GM18519 (cell line): ENCODE data around the gene DDX39B.
"Not testable (repeated sequence)": the region's sequence is repeated elsewhere in the genome, so short reads cannot be mapped to it uniquely, and the experiment has no call there.

Experiments
- ATAC-seq: cut with Tn5 transposase; IDR thresholded peaks from one replicate; pipeline ENCODE4 v1.9.1; 2021; ENCODE audit warnings: mild to moderate bottlenecking, moderate library complexity; ENCODE audit not compliant: unreplicated experiment, low FRiP score

Gene DDX39B

DNA sequence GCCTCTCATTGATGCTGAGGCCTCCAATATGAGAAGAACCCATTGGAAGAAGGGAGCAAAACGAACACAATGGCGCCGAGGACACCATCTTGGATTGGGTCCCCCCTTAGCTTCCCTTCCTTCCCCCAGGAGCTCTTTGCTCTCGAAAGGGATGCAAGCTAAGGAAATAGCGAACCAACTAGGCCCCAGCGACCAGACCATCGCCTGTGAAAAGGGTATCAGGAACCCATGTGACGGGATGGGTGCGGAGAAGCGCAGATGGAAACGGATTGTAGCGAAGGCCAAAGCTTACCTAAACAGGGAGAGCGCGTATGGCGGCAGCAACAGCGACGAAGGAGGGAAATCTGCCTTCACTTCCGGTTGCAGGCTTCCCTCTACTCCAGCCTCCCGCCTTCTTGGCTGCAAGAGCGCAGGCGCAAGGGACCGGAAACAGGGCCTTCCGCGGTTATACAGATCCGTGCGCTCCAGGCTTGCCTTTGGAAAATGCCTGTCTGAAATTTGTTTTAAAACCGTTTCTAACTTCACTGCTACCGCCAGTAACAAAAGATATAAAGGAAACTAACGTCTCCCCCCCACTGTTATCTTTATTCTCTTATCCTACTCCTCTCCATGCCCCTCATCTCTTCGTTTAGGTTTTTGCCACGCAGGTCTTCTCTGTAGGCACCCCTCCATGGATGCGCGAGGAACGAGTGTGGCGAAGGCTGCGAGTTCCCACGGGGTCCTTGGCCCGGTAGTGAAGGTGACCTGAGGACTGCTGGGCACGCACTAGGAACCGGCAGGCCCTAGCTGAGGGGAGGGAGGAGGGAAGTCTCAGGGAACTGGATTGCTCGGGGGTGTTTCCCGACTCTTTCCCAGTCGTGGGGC, at the start of gene DDX39B:
Gene DDX39B (minus strand): TSS at position 346 of the 864 bp plus-strand sequence. CDS start 1,471 bp downstream, outside the sequence.
- no peak for ATAC-seq

DNA sequence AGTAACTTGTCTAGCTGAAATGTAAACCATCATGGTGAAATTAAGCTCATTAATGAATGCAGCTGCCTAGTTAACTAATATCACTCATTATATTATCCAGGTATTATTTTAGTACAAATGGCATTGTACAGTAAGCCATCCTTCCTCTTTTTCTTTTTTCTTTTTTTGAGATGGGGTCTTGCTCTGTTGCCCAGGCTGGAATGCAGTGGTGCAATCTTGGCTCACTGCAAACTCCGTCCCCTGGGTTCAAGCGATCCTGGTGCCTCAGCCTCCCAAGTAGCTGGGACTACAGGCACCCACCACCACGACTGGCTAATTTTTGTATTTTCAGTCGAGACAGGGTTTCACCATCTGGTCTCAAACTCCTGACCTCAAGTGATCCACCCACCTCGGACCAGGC, 48.9 kb upstream of the DDX39B start:
- ATAC-seq, result not testable (repeated sequence)

- ATAC-seq, result no peak
Measured at GRCh38 chr6:31588871-31589650, 47.3 kb upstream of the DDX39B start.

- ATAC-seq, result no peak
Measured at GRCh38 chr6:31587791-31588777, 46.3 kb upstream of the DDX39B start.

- no peak for ATAC-seq
Measured at GRCh38 chr6:31586599-31587281, 44.9 kb upstream of the DDX39B start.

DNA sequence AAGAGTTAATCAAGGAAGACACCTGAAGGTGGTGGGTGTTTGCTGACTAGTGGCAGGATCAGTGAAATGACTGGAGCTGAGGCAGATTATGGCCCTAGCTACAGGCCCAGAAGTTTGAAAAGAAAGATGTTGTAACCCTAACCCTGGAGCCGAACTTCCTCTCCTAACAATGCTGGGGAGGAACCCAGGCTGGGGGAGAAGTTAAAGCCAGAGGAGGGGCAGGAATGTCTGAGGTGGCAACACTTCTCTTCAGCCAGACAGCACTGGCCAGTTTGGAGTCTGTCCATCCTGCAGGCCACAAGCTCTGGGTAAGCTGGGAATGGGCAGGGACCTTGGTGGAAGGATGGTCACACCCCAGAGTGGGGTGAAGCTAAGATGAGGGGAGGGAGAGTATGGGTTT, 44.2 kb upstream of the DDX39B start, which contains the start of gene LST1:
Gene LST1 (plus strand): TSS at position 270 of the 400 bp plus-strand sequence. CDS start 1,023 bp downstream, outside the sequence.
- ATAC-seq, result no peak

DNA sequence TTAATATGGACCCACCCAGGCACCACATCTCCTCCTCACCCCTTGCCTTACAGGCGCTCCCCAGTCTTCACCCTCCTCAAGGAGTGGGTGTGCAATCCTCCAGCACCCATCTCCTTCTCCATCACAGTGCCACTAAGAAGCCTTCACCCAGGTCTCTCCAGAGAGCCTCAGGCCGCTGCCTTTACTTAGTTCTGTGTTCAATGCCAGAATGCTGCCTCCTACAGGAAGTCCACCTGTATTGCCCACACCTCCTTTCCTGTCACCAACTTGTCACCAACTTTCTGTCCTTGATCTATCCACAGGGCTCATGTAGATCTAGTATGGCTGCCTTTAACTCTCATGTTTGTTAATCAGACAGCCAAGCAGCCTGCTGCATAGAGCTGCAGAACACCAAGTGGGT, 43.7 kb upstream of the DDX39B start:
- no peak for ATAC-seq

- no peak for ATAC-seq
Measured at GRCh38 chr6:31582230-31582643, 40.4 kb upstream of the DDX39B start, which contains the start of gene LTB. Gene LTB, minus strand, starts transcription at chr6:31582424. Its CDS starts 7 bp downstream, at chr6:31582417.

DNA sequence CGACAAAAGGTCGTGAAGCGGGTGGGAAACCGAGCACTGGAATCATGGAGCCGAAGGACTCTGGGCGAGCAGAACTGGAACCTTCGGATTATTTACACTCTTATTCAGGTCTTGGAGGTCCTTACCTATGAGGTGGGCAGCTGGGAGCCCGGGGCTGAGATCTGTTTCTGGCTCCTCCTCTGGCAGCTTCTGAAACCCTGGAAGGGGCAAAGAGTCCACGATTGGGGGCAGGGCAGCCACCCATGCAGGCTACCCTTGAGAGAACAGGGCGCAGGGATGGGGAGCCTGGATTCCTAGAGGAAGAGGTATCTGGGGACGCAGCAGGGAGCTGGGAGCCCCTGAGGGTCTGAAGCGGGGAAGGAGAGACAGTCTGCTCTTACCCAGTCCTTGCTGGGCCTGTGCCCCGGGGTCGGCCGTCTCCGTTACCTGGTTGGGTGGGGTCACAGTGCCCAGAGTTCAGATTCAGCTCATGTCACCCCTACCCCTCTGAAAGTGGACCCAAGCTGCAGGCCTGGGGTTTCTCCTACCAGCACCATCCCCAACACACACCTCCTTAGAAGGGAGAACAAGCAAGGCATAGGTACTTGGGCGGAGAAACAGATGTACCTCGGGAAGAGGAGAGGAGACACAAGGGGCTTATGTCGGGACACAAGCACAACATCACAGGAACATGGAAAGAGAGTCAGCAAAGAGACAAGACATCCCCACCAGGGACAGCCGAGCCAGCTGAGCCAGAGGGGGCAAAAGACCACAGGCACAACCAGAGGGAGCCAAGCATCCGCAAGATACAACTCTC, 39.8 kb upstream of the DDX39B start:
- ATAC-seq, result no peak

DNA sequence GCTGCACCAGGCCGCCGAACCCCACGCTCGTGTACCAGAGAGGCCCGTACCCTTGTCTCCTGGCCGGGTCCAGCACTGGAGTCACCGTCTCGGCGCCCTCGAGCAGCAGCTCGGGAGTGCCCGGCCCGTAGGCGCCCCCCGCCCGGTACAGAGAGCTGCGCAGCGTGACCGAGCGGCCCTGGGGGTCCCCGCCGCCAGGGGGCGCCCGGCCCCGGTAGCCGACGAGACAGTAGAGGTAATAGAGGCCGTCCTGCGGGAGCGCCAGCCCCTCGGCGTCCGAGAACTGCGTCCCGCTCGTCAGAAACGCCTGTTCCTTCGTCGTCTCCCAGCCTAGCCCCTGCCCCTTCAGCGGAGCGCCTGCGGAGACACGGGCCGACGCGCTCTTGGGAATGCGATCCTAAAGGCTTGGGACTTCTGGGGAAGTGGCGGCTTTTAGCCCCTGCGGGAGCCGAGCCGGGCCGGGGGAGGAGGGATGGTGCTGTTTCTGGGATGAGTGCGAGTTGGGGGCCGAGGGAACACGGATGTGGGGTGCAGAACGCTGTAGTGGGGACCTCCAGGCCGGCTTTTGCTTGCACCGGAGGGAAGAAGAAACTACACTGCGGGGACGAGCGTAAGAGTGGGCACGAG, 39.1 kb upstream of the DDX39B start:
- ATAC-seq, result peak; percentile 58

DNA sequence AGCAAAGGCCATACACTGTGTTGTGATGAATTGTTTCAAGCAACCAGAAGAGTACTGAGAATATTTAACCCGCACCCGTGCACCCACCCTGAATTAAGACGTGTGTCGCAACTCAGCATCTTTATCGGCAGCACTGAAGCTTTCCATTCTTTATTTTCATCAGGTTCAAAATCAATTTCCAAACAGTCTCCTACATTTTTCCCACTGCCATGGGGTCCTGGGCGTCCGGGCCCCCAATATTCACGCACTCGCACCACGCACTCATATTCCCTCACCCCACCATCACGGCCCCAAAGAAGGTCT, 38.6 kb upstream of the DDX39B start:
- no peak for ATAC-seq

DNA sequence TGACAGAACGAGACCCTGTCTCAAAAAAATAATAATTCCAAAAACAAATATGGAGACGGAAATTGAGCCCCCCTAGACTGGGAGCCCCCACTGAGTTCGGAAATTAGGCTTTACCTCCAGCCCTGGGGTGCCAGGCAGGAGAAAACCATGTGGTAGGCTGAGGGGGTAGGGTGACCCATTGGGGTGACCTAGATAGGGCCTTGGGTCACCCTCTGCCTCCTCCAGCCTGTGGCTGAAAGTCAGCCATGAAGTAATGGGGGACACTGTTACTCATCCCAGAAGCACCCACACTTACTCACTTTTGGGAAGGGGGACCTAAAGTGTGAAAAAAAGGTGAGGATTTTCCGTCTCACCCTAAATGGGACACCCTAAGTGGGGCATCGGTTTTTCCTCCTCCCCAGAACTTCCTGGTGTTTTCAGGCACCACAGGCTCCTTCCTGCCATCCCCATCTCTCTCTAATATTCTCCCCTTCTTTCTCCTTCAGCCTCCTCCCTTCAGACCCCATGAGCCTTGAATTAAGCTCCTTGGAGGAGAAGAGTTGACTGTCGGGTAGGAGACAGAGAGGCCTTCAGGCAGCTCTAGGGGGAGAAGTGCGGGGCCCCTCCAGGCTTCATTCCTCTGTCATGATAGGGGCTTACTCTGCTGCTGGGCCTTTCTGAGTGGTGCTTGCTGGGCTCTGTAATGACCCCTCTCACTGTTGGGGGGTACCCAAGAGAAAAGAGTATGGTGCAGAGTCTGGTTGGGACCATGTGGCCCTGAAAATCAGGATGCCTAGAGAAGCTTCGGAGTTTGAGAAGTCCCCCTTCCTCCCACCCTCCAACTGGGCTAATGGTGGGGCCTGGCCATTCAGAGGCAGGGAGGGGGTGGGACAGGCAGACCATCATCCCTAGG, 38.0 kb upstream of the DDX39B start:
- ATAC-seq, result no peak

- ATAC-seq, result no peak
Measured at GRCh38 chr6:31579119-31579505, 37.3 kb upstream of the DDX39B start.

DNA sequence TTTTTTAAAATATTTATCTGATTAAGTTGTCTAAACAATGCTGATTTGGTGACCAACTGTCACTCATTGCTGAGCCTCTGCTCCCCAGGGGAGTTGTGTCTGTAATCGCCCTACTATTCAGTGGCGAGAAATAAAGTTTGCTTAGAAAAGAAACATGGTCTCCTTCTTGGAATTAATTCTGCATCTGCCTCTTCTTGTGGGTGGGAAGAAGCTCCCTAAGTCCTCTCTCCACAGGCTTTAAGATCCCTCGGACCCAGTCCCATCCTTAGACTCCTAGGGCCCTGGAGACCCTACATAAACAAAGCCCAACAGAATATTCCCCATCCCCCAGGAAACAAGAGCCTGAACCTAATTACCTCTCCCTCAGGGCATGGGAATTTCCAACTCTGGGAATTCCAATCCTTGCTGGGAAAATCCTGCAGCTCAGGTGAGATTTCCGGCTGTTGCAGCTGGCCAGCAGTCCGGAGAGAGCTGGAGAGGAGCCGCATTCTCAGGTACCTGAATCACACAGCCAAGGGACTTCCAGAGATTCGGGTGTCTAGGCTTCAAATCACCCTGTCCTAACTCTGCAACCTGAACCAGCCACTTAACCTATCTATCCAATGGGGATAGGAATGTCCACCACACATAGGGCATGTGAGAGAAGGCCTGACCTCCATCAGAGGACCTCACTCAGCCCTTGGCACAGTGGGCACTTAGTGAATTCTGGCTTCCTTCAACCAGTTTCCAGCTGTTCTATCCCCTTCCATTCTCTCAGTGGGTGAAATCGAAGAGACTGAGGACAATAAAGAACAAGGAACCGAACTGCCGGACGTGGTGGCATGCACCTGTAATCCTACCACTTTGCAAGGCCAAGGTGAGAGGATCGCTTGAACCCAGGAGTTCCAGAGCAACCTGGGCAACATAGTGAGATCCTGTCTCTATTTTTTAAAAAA, 36.6 kb upstream of the DDX39B start:
- no peak for ATAC-seq

- no peak for ATAC-seq
Measured at GRCh38 chr6:31577579-31577966, 35.8 kb upstream of the DDX39B start.

DNA sequence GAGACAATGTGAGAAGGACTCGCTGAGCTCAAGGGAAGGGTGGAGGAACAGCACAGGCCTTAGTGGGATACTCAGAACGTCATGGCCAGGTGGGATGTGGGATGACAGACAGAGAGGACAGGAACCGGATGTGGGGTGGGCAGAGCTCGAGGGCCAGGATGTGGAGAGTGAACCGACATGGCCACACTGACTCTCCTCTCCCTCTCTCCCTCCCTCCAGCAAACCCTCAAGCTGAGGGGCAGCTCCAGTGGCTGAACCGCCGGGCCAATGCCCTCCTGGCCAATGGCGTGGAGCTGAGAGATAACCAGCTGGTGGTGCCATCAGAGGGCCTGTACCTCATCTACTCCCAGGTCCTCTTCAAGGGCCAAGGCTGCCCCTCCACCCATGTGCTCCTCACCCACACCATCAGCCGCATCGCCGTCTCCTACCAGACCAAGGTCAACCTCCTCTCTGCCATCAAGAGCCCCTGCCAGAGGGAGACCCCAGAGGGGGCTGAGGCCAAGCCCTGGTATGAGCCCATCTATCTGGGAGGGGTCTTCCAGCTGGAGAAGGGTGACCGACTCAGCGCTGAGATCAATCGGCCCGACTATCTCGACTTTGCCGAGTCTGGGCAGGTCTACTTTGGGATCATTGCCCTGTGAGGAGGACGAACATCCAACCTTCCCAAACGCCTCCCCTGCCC, 35.2 kb upstream of the DDX39B start:
- ATAC-seq, result no peak
